Measurements from ENCODE around the gene IL1RL1.

Gene IL1RL1

GRCh38 chr2:102282678-102283091 lies 28.7 kb upstream of the IL1RL1 start:
- no peak overlapping the region for H3K4me3 ChIP-seq (ENCODE audit: low read length)
- TF ChIP-seq ZNF274 (IDR thresholded peaks at IDR 0.05; ENCODE audit: low read depth, low read length): no peak

- no peak overlapping the region for H3K4me3 ChIP-seq (ENCODE audit: low read length)
- no peak for TF ChIP-seq ZNF274 (IDR thresholded peaks at IDR 0.05; ENCODE audit: low read depth, low read length)
Measured at GRCh38 chr2:102283996-102284395, 27.4 kb upstream of the IL1RL1 start.

GRCh38 chr2:102284611-102285010 lies 26.8 kb upstream of the IL1RL1 start:
- no peak overlapping the region for H3K4me3 ChIP-seq (ENCODE audit: low read length)
- TF ChIP-seq ZNF274 (IDR thresholded peaks at IDR 0.05; ENCODE audit: low read depth, low read length): no peak

GRCh38 chr2:102285368-102285767 lies 26.0 kb upstream of the IL1RL1 start:
- no peak overlapping the region for H3K4me3 ChIP-seq (ENCODE audit: low read length)
- TF ChIP-seq ZNF274 (IDR thresholded peaks at IDR 0.05; ENCODE audit: low read depth, low read length): no peak

DNA sequence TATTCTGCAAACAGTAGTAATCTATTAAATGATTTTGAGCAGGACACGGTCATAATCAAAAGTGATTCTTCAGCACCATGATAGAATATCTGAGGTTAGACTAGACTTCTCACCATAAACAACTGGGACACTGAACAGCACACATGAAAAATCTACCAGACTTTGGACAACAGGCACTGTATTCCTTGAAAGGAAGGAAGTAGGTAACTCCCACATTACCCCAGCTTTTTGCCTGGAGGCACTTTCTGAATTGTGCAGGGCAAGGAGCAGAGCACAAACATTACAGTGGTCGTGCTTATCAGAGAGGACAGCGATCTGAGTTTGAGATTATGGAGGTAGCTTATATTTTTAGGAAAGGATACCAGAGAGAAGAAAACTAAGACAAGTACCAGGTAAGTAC lies 25.3 kb upstream of the IL1RL1 start:
- TF ChIP-seq ZNF274 (IDR thresholded peaks at IDR 0.05; ENCODE audit: low read depth, low read length): no peak

GRCh38 chr2:102289129-102289528 lies 22.2 kb upstream of the IL1RL1 start:
- H3K4me3 ChIP-seq (ENCODE audit: low read length): no peak overlapping the region
- TF ChIP-seq ZNF274 (IDR thresholded peaks at IDR 0.05; ENCODE audit: low read depth, low read length): no peak

More for the DNA sequence above, 25.3 kb upstream of the IL1RL1 start:
- no peak overlapping the region for H3K4me3 ChIP-seq (ENCODE audit: low read length)

DNA sequence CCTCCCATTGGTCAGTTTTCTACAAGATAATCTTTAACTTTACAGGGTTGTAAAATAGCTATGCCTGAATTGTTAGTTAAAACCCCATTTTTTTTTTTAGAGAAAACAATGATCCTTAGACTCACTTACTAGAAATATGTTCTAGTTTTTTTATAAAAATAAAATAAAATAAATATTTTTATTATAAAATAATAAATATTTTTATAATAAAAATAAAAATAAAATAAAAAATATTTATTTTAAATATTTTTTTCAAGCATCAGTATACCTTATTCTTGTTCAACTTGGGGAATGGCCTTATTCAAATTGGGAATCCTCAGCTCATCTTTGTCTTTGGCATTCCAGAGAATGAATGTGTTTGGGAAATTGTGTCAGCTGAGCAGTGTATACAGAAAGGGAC lies 20.8 kb upstream of the IL1RL1 start:
- no peak for TF ChIP-seq ZNF274 (IDR thresholded peaks at IDR 0.05; ENCODE audit: low read depth, low read length)
- no peak overlapping the region for H3K4me3 ChIP-seq (ENCODE audit: low read length)

- no peak overlapping the region for H3K4me3 ChIP-seq (ENCODE audit: low read length)
- no peak for TF ChIP-seq ZNF274 (IDR thresholded peaks at IDR 0.05; ENCODE audit: low read depth, low read length)
Measured at GRCh38 chr2:102291319-102292075, 19.9 kb upstream of the IL1RL1 start.

DNA sequence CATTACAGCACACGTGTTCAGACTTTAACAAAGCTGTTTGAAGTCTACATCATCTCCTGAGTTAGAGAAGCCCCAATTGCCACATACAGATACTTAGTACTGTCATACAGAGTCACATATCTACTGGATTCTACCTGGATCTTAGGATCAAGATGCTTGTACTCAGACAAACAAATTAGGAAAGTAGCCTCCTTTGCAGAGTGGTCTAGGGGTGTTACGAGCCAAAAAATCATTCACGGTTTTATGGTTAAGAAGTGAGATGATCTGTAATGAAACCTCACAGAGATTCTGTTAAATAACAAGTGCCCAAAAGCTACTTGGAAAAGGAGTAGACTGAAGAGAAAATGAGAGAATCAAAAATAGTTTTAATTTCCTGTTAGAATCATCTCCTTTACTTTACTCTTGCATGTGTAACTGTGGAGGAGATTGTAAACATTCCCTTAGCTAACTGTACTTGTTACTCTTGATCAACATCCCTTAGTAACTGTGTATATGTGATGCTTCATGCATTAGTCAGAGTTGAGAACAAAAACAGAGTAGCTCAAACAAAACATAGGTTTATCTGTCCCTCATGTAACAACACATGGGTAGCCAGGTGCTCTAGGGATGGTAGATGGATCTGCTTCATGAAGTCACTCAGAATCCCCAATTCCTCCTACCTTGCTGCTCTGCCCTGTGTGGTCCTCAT lies 16.4 kb upstream of the IL1RL1 start:
- TF ChIP-seq ZNF274 (IDR thresholded peaks at IDR 0.05; ENCODE audit: low read depth, low read length): no peak
- no peak overlapping the region for H3K4me3 ChIP-seq (ENCODE audit: low read length)

GRCh38 chr2:102295566-102295965 lies 15.8 kb upstream of the IL1RL1 start:
- TF ChIP-seq ZNF274 (IDR thresholded peaks at IDR 0.05; ENCODE audit: low read depth, low read length): no peak
- H3K4me3 ChIP-seq (ENCODE audit: low read length): no peak overlapping the region

GRCh38 chr2:102296449-102296848 lies 14.9 kb upstream of the IL1RL1 start:
- no peak overlapping the region for H3K4me3 ChIP-seq (ENCODE audit: low read length)
- TF ChIP-seq ZNF274 (IDR thresholded peaks at IDR 0.05; ENCODE audit: low read depth, low read length): no peak

DNA sequence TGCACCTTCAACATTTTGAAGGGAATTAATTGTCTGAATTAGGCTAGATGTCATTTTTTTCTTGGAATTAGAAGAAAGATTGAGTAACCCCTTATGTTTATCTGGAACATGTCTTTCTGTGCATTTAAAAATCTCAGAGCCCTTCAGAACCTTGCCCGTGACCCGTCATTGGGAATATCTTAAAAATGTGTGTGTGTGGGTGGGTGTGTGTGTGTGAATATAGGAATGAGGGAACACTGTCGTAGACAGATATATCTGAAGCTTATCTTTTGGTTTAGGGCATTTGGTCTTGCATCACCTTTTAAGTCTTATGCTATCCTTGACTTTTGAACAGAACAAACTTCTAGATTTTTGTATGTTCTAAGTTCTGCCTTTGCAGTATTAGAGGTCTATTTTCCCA lies 13.5 kb upstream of the IL1RL1 start:
- H3K4me3 ChIP-seq (ENCODE audit: low read length): no peak overlapping the region
- TF ChIP-seq ZNF274 (IDR thresholded peaks at IDR 0.05; ENCODE audit: low read depth, low read length): no peak

DNA sequence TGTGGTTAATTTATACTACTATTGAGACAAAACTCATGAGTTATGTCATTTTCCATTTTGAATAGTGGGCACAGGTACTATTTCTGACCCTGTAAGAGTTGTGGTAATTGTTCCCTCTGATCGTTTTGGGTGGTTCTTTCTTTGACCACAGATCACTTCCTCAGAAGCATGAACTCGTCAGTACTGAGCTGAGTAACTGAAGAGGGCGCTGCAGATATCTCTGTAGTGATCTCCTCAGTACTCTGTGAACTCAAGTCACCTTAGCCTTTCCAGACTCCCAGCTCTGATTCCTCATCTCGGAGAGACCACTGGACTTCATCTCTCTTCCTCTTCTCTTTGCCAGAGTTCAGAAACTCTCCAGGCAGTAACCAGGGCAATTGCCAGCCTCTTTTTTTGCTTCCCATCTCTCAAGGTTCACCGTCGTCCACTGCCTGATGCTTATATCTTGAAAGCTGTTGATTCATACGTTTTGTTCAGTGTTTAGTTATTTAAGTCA lies 9.4 kb upstream of the IL1RL1 start:
- no peak for TF ChIP-seq ZNF274 (IDR thresholded peaks at IDR 0.05; ENCODE audit: low read depth, low read length)
- H3K4me3 ChIP-seq (ENCODE audit: low read length): no peak overlapping the region

DNA sequence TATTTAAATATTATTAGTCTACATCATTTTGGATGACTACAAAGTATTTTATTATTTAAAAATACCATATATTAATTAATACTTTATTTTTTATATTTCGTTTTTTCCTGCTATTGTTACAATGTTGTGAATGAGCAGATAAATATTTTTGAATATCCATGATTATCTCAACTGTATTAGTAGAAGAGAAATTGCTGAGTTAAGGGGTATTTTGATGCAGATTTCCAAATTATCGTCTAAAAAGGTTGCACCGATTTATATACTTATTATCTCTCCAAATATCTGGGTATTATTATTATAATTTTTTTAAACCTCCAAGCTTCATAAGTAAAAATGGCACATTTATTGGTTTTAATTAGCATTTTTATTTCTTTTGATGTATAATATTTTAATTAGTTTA lies 8.9 kb upstream of the IL1RL1 start:
- TF ChIP-seq ZNF274 (IDR thresholded peaks at IDR 0.05; ENCODE audit: low read depth, low read length): no peak
- no peak overlapping the region for H3K4me3 ChIP-seq (ENCODE audit: low read length)

GRCh38 chr2:102303589-102303988 lies 7.8 kb upstream of the IL1RL1 start:
- H3K4me3 ChIP-seq (ENCODE audit: low read length): no peak overlapping the region
- TF ChIP-seq ZNF274 (IDR thresholded peaks at IDR 0.05; ENCODE audit: low read depth, low read length): no peak
